Non-pigmented ciliary epithelial cell (primary cell): ENCODE data around the gene OLFM1.

Source experiments
- DNase-seq: peaks from one replicate; pipeline ENCODE4 v3.0.0-alpha.2; 2010; ENCODE audit warnings: low read depth

OLFM1 gene

DNA sequence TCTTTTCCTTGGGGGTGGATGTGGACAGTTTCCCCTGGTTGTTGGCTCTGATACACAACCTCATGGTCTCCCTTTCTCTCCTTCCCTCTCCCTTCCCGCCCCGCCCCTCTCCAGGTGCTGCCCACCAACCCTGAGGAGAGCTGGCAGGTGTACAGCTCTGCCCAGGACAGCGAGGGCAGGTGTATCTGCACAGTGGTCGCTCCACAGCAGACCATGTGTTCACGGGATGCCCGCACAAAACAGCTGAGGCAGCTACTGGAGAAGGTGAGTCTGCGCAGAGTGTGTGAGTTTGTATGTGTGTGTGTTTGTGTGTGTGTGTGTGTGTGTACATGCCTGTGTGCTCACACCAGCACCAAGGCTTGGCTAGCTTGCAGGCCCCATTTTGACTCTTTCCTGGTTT, 2.6 kb downstream of the OLFM1 start:
- no peak for DNase-seq

DNA sequence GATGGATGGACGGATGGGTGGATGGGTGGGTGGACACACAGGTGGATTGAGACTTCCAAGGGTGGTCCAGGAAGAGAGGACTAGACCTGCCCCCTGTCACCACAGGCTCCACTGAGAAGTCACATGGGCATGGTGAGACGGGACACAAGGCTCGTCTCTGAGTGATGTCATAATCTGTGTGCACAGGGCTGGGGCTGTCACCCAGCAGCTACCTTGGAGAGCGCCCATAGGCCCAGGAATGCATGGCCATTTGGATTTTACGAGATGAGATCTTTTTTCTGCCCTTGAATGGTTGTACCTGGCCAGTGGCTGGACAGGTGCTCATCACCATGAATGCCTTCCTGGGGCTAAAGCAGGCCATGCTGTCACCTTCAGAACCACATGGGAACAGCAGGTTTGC, 3.1 kb downstream of the OLFM1 start:
- no peak for DNase-seq

DNA sequence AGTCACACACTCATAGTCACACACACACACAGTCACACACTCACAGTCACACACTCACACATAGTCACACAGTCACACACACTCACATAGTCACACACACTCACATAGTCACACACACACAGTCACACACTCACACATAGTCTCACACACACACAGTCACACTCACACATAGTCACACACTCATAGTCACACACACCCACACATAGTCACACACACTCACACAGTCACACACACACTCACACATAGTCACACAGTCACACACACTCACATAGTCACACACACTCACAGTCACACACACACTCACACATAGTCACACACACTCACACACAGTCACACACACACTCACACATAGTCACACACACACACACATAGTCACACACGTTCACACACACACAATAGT, 4.1 kb downstream of the OLFM1 start:
- no peak for DNase-seq

DNA sequence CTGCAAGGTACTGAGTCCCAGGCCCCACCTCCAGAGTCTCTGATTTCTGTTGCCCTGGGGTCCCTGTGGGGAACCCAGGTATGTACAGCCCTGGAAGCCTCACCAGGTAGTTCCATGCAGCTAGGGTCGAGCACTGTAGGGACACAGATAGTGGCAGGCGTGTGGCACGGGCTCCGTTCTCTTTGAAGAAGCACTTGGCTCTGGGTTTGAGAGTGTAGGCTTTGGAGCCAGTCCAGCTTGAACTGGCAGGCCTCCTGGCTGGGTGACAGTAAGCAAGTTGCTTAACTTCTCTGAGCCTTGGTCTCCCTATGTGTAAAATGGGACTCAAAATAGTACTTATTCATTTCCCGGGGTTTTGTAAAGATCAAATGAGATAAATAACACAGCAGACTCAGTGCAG, 5.6 kb downstream of the OLFM1 start:
- no peak for DNase-seq

DNA sequence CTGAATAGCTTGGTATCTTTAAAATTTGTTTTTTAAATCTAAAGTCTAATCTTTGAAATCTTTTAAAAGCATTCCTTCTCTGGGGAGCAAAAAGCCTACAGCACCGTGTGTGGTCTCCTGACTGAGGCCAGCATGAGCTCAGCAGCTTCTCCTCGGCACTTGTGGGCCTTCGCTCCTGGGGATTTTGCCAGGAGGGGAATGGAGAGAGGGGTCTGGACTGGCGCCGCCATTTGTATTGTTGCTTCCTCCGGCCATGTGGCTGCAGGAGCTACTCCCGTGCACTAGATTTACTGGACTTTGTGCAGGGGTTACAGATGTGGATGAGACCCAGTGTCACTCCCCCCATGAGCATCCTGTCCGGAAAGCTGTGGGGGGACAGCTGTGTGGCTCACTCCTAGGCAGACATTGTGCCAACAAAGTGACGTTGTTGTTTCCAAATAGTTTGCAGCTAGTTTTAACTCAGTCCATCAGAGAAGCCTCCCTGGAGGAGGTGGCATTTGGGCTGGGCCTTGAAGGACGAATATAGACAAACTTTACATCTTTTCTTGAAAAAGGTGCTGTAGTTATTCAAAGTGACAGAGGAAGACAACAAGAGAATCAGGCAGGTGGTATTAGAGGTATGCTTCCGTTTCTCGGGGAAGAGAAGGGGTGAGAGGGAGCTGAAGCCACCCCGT, 6.6 kb downstream of the OLFM1 start:
- DNase-seq: no peak

DNA sequence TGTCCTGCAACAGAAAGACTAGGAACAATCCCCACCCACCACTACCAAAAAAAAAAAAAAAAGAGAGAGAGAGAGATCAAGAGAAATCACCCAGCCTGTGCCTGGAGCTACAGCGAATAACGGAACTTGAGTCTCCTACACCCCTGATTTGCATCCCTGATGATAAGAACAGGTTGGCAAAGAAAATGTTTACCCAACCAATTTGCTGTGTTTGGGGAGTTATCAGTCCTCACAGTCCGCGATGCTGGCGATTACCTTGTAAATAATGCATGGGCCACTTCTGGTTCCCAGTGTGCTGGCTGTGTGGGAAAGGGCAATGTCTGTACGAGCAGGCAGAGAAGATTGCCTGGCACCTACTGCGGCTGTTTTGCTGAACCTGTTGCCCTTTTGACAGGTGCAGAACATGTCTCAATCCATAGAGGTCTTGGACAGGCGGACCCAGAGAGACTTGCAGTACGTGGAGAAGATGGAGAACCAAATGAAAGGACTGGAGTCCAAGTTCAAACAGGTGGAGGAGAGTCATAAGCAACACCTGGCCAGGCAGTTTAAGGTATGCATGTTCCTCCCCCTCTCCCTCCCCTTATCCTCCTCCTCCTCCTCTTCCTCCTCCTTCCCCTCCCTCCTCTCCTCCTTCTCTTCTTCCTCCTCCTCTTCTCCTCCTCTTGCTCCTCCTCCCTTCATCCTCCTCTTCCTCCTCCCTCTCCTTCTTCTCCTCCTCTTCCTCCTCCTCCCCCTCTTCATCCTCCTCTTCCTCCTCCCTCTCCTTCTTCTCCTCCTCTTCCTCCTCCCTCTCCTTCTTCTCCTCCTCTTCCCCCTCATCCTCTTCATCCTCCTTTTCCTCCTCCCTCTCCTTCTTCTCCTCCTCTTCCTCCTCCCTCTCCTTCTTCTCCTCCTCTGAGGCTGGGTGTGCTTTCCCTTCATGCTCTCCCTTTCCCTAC, 8.3 kb downstream of the OLFM1 start:
- no peak for DNase-seq

DNA sequence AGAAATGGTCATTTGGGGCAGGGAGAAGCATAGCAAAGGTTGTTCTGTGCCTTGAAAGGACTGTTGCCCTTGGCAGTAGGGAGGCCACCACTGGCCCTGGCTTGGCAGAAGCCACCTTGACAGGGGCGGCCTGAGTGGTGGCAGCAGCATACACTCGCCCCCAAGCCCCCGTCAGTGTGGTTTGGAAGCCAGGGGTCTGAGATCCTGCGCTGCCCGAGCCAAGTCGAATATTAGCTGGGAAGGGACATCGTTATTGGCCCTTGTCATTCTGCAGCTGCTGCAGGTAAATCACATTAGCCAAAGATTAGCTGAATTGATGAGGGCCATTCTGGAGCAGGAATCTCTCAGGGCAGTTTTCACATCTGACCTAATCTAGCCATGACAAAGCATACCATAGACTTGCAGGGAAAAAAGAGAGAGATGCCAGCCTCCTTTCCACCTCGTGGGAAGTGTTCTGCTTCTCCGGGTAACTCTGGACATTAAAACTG, 9.0 kb downstream of the OLFM1 start:
- DNase-seq: no peak

DNA sequence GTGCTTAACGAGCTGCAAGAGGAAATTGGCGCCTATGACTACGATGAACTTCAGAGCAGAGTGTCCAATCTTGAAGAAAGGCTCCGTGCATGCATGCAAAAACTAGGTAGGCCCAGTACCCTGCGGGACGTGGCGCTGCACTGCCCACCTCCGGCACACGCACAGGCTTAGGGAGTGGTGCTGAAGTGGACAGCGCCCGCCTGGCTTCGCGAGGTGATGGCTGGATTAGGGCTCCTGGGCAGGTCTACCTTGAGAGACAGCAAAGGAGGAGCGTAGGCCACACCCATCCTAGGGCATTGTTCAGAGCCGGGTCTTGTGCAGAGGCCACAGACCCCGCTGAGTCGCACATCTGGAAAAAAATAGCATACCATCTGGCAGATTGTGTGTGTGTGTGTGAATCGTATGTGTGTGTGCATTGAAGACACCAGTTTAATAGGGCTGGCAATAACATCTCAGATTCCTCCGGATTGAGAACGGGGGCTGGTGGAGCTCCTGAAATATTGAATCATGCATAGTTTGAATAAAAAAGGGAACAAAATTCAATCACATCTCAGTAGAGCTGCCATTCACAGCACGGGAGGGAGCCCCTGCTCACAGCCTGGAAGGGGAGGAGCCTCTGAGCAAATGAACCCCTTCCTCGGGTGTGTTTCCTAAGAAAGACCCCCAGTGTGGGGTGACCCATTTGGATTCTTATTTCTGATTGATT, 11.1 kb downstream of the OLFM1 start:
- DNase-seq: no peak

DNA sequence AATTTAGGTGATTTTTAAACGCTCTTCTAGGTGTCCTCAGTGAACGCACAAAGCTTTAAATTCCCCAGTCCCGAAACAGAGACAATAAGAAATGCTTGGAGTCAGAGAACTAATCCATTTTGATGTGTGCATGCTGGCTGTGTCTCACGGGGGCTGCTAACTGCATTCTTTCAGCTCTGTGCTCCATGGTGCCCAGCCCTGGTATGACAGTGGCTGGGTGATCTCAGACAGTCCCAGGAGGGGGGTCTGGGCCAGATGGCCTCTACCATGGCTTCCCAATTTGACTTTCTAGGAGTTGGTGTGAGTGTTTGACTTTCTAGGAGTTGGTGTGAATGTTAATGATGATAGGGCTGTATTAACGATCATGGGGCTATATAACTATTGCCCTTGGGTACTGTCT, 12.1 kb downstream of the OLFM1 start:
- DNase-seq: no peak

DNA sequence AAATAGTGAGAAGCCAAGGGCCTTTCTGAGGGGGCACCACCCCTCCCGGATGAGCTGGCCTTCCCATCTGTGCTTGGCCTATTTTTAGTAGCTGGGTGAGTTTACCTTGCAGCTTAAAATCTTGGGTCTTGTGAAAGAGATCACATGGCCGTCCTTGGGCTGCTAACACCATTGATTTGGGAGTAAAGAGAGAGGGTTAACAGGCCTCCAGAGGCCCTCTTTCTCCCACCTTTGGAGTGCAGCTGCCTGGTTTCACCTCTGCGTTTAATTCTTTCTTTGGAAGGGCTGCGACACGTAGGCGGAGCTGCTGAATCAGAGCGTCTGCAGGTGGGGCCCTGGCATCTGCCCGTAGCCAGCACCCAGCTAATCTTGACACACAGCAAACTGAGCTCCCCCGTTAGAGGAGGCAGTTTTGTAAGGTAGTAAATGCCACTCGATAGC, 12.8 kb downstream of the OLFM1 start:
- DNase-seq: no peak

DNA sequence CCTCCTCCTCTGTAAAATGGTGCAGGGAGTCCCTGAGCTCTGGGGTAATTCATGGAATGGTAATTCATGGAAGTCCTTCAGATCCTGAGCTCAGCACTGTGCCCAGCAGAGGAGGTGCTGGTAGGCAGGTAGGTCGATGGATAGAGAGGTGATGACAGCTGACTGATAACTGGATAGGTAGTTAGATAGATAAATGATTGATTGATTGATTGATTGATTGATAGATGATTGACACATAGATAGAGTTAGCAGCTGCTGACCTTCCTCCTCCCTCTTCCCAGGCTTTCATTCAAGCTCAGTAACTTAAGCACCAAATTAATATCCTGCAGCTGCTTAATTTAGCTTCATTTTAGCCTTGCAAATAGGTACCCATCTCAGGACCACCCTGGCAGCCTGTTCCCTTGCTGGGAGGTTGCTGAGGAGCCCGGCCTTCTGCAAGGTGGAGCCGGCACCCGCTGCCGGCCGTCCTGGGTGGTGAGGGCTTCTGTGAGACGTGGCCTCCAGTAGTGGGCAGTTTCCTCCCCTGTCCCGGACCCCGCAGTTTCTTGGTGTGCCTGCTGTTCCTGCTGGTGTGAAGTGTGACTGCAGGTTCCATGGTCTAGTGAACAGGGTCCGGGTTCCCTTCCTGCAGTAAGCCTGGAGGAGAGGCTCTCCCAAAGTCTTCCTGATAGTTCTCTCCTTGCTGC, 13.4 kb downstream of the OLFM1 start:
- no peak for DNase-seq

DNA sequence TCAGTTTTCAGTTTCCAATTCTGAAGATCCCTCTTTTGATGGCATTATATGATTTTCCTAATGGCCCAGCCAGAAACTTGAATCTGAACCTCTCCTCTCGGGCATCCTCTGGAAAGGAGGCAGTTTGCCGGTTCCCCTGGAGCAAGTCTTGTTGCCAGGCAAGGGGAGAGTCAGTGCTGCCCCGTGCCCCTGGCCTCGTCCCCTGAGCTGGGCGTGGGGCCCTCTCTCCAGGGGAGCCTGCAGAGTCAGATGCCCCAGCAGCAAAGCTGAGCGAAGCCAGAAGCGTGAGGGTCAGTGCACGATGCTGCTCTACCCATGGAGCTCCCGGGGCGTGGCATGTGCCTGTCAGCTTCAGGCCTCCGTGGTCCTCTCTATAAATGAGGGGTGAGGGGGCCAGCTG, 14.0 kb downstream of the OLFM1 start:
- no peak for DNase-seq

DNA sequence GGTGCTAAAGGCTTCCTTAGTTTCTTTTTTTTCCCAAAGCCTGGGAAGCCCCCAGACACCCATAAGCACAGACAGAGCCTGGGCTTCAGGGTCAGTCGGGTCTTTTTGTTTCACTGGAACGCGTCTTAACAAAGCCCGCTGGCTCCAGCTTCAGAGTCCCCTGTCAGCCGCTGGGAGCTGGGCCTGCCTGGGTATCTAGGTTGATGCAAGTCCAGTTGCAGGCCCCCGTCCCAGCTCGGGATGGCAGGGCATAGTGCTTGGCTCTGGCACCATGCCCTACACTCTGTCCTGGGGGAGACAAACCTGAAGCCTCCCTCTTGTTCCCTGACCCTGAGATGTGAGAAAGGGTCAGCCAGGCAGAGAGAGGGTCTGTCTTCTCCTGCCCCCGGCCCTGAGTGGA, 14.5 kb downstream of the OLFM1 start:
- DNase-seq: no peak

DNA sequence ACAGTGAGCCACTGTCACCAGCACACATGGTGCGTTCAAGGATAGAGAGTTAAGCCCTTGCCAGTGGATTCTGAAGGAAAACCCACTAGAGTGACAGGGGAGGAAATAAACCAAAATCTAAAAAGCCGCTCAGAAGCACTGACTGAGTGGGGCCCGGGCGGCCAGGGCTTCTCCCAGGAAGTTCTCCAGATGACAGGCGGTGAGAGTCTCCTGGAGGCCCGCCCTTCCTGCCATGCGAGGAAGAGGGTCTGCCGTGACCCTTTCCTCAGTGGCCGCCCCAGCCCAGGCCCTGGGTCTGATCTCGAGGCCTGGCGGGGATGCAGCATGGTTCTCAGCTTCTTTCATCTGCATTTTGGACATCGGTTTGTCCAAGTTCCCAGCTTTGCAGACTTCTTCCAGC, 14.9 kb downstream of the OLFM1 start:
- no peak for DNase-seq

DNA sequence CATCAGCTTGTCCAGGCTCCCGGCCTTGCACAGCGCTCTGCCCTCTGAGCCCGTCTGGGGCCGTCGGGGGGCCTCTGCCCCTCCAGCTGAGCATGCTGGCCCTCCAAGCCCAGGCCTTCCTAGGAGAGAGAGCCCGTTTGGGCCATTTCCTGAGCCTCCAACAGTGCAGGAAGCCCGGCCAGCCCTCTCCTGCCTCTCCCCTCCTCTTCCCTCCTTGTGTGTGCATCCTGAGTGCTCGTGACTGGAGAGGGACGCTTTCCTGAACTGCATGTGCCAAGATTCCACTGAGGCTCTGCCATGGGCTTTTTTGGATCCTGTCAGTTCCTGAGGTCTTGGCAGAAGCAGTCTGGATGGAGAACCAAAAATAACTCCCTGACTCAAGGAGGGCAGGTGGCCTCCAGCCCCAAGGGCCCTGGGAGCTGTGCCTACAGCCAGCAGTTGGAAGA, 15.6 kb downstream of the OLFM1 start:
- DNase-seq: no peak

DNA sequence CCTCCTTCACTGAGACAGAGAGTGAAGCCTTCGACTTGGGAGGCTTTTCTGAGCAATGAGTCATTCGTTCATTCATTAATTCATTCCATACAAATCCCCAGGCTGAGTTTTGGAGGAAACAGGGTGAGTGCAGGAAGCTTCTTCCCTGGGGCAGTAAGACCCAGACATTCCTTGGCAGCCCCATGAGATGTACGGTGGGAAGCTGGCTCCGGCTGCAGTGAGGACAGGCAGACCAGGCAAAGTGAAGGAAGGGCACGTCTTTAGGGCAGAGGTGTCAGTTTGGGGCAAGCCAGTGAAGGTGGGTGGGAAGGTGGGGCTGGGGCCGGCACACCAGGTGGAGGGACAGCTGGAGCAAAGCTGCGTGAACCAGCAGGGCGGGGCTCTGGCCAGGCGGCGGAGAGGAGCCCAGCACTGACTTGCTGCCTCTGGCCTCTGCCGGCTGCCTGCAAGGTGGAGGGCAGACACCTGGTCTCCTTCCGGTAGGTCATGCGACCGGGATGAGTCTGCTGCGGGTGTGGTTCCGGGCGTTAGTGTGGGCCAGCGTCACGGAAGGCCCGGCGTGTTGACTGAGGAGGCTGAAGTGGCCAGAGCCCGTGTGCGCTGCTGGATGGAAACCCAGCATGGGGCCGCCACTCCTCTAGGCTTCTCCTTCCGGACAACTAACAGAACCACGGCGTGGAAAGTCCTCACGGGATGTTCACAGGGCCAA, 16.6 kb downstream of the OLFM1 start:
- no peak for DNase-seq

DNA sequence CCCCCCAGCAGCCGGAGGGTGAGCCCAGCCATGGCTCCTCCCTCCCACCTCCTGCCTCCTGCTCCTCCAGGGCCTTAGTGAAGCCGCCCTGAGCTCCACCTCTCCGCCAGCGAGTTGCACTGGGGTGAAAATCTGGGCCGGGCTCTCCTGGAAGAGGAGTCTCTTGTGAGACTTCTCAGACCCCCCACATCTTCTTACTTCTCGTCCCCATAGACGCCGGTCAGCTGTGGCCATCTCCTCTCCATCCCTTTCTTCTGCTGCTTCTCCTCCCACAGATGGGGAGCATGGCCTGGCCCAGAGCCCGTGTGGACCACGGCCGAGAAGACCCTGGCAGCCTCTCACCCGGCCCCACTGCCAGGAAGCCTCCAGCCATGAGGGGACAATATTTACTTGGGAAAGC, 17.3 kb downstream of the OLFM1 start:
- DNase-seq: no peak

DNA sequence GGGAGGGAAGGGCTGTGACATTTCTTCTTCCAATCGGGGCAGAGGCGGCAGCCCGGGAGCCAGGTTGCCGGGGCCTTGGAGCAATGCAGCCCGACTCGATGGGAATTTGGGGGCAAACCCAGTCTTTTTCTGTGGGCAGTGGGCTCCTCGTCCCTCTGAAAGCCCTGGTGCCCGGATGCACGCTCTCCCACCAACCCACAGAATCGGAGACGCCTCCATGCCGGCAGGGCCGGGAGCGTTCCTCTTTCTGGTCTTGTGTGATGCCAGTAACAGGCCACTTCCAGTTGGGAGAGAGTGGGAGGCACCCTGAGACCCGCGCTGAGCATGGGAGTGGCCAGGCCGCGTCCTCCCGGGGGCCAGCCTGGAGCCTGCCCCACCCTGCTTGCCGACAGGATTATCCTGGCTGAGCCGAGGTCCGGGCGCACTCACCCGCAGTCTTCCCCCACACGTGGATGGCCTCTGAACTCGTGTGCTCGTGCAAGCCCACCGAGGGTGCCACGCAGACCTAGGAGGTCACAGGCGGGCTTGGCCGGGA, 17.8 kb downstream of the OLFM1 start:
- DNase-seq: no peak

DNA sequence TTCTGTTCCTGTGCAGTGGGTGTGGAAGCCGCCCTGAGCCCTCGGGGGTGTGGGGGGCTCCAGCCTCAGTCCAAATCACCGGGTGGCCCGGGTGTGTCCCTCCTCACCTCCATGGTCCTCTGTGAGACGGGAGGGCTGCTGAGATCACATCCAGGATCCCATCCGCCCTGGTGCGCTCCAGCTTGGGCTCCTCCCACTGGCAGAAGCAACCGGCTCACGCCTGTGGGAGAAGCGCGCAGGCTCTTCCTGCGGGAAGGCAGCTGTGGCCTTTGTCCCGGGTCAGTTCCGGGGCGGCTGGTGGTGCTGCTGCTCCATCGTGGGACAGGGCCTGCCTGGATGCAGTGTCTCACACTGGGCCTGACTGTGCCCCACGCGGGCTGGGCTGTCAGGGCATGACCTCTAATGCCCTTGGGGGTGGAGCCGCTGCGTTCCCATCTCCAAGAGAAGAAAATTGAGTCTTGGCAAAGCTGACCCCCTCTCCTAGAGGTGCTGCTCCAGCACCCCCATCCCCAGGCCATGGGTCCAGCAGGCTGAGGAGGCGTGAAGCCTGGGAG, 18.5 kb downstream of the OLFM1 start:
- DNase-seq: no peak

DNA sequence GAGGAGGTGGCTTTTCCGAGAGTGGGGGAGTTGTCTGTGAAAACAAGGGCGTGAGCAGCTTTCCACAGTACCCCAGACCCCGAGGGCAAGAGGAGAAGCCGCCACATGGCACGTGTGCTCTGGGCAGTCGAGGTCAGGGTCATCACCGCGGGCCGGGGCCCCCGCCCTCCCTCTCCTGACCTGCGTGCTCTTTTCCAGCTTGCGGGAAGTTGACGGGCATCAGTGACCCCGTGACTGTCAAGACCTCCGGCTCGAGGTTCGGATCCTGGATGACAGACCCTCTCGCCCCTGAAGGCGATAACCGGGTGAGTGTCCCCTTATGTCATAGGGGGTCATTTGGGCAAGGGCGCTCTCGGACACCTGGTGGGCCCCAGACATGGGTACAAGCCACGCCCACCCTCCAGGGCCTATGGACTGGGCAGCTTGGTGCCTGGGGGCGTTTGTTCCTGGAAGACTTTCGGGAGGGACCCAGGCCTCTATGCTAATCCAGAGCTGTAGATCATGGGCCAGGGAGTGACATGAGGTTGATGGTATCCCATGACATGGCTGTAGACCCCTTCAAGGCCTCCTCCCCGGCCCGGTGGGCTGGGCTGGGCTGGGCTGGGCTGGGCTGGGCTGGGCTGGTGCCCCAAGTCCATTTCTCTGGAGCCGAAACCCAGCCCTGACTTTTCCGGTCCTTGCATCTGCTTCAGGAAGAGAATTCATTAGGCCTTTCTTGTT, 19.2 kb downstream of the OLFM1 start:
- no peak for DNase-seq
